Brain microvascular endothelial cell (primary cell): ENCODE measurements around the gene FAM184B.
A peak's percentile ranks its signal among the peaks of the same experiment; 100 is the strongest.

Experiments used
- DNase-seq: peaks from one replicate; pipeline ENCODE4 v3.0.0-alpha.2; 2020
- H3K27ac ChIP-seq: fragments of 250-450 bp; sonication (Bioruptor Pico); 2 replicates; pipeline ENCODE4 v1.5.1; 2020; ENCODE audit warnings: mild to moderate bottlenecking, moderate library complexity
- H3K27me3 ChIP-seq: fragments of 250-450 bp; sonication (Bioruptor Pico); replicated peaks from 2 replicates; pipeline ENCODE4 v1.5.1; 2020; ENCODE audit warnings: mild to moderate bottlenecking
- H3K36me3 ChIP-seq: fragments of 250-450 bp; sonication (Bioruptor Pico); replicated peaks from 2 replicates; pipeline ENCODE4 v1.5.1; 2020; ENCODE audit warnings: mild to moderate bottlenecking
- H3K4me3 ChIP-seq: 2 replicates; pipeline ENCODE4 v1.5.1; 2011; ENCODE audit warnings: low read depth, mild to moderate bottlenecking, control low read depth, low read length, moderate library complexity
- CTCF ChIP-seq: IDR thresholded peaks from 2 replicates; pipeline ENCODE4 v1.5.1; 2011; ENCODE audit warnings: low read depth, mild to moderate bottlenecking, moderate library complexity, low read length, control low read depth, inconsistent platforms; ENCODE audit errors: missing control alignments
- in situ Hi-C: cut with HindIII; loops from 2 replicates; pipeline ENCODE4 v1.10.0; 2017; ENCODE audit warnings: low sequenced_read_pairs, low pct_ligation_motif_present

The FAM184B gene

GRCh38 chr4:17812801-17813200 is 31.4 kb upstream of the FAM184B start:
- no peak for DNase-seq
- Histone ChIP-seq H3K36me3 (no peaks in the 10 kb centered on the region), H3K27me3 (no peaks in the 10 kb centered on the region), H3K4me3 (peak overlapping the region; percentile 90), H3K27ac (no peak overlapping the region)
- in situ Hi-C loops, result no loop called here
- TF ChIP-seq CTCF, result no peak

- DNase-seq, result no peak
- in situ Hi-C loops, result no loop called here
- TF ChIP-seq CTCF, result no peak
Measured at GRCh38 chr4:17812125-17812524, 30.7 kb upstream of the FAM184B start.

GRCh38 chr4:17811078-17811603 is 29.7 kb upstream of the FAM184B start:
- TF ChIP-seq CTCF, result no peak
- DNase-seq, result peak; percentile 11
- in situ Hi-C loops, result no loop called here
- H3K36me3 ChIP-seq, result no peaks in the 10 kb centered on the region
- H3K27ac ChIP-seq, result peak overlapping the region; percentile 1
- H3K27me3 ChIP-seq, result no peaks in the 10 kb centered on the region
- H3K4me3 ChIP-seq, result peak overlapping the region; percentile 90

More at GRCh38 chr4:17812125-17812524, 30.7 kb upstream of the FAM184B start:
- Histone ChIP-seq H3K27me3 (no peaks in the 10 kb centered on the region), H3K4me3 (peak overlapping the region; percentile 90), H3K27ac (peak overlapping the region; percentile 10), H3K36me3 (no peaks in the 10 kb centered on the region)

- in situ Hi-C loops, result no loop called here
- no peak for TF ChIP-seq CTCF
Measured at GRCh38 chr4:17810260-17811077, 29.0 kb upstream of the FAM184B start, which contains the start of the genes DCAF16 and NCAPG. DCAF16 (minus strand) TSS chr4:17810757; CDS start chr4:17804141, 6,616 bp downstream. NCAPG (plus strand) TSS chr4:17810979; CDS start chr4:17811078, 99 bp downstream.

GRCh38 chr4:17809667-17810066 is 28.2 kb upstream of the FAM184B start:
- DNase-seq, result no peak
- TF ChIP-seq CTCF, result no peak
- peak overlapping the region; percentile 90 for H3K4me3 ChIP-seq
- no peaks in the 10 kb centered on the region for H3K36me3 ChIP-seq
- H3K27me3 ChIP-seq, result no peaks in the 10 kb centered on the region
- no peak overlapping the region for H3K27ac ChIP-seq
- in situ Hi-C loops, result no loop called here

More at GRCh38 chr4:17810260-17811077, 29.0 kb upstream of the FAM184B start, which contains the start of the genes DCAF16 and NCAPG:
- H3K4me3 ChIP-seq, result peak within 1 kb of the TSS; percentile 90
- H3K27me3 ChIP-seq, result no peaks in the 10 kb centered on the region
- H3K27ac ChIP-seq, result peak within 1 kb of the TSS; percentile 78
- DNase-seq, result peak; percentile 99
- H3K36me3 ChIP-seq, result no peaks in the 10 kb centered on the region
